Sigmoid colon (tissue), 7 donors: ENCODE data around the gene DMRT2. TPM values are rescaled to one million over a fixed set of nuclear protein-coding genes. Genes with fewer than 3 reads are reported as not detected.

Experiments used
- DNase-seq: peaks from one replicate; pipeline ENCODE4 v3.0.0-alpha.2; 2019
- H3K27ac ChIP-seq, 4 donors: fragments of 200-600 bp; sonication (generic); one replicate each; pipeline ENCODE4 v1.5.1; 2016 to 2019; ENCODE audit warnings: mild to moderate bottlenecking in 1 of 4
- H3K27me3 ChIP-seq, 3 donors: fragments of 200-600 bp; sonication (generic); one replicate each; pipeline ENCODE4 v1.5.1; 2019; ENCODE audit warnings: mild to moderate bottlenecking in 1 of 3
- H3K36me3 ChIP-seq, 4 donors: fragments of 200-600 bp; sonication (generic); one replicate each; pipeline ENCODE4 v1.5.1; 2016 to 2019
- H3K4me1 ChIP-seq, 4 donors: fragments of 200-600 bp; sonication (generic); one replicate each; pipeline ENCODE4 v1.5.1; 2017 to 2019
- H3K4me3 ChIP-seq, 4 donors: fragments of 200-600 bp; sonication (generic); one replicate each; pipeline ENCODE4 v1.5.1; 2017 to 2019; ENCODE audit warnings: mild to moderate bottlenecking in 2 of 4, moderate library complexity in 1 of 4
- H3K9me3 ChIP-seq, 4 donors: fragments of 200-600 bp in 3 of 4; sonication (generic) in 3 of 4; one replicate each; pipeline versions ENCODE4 v1.5.1 to v1.6.1; 2013 to 2019
- CTCF ChIP-seq, 4 experiments: fragments of 450-650 bp in 3 of 4; fragments of 200-600 bp in 1 of 4; IDR thresholded peaks; one replicate each; pipeline ENCODE4 v1.5.1; 2016 to 2019; ENCODE audit warnings: antibody characterized with exemption in 4 of 4, mild to moderate bottlenecking in 3 of 4, moderate library complexity in 2 of 4
- EP300 ChIP-seq, 4 donors: sonication (generic); formaldehyde crosslinking; IDR thresholded peaks; one replicate each; pipeline ENCODE4 v1.6.1; 2017; ENCODE audit warnings: antibody characterized with exemption in 4 of 4
- POLR2A ChIP-seq, 2 donors: fragments of 450-650 bp; IDR thresholded peaks; one replicate each; pipeline ENCODE4 v1.6.1; 2016; ENCODE audit warnings: antibody characterized with exemption in 2 of 2, mild to moderate bottlenecking in 2 of 2, moderate library complexity in 2 of 2
- POLR2AphosphoS5 ChIP-seq, 4 donors: sonication (generic); formaldehyde crosslinking; IDR thresholded peaks; one replicate each; pipeline ENCODE4 v1.6.1; 2017; ENCODE audit warnings: antibody characterized with exemption in 4 of 4
- WGBS, 2 donors: extraction: QIAGEN DNeasy Blood & Tissue Kit; methylation state at CpG; one replicate each; pipeline ENCODE4 v1.1.7; 2013; 5-methylcytosine and 5-hydroxymethylcytosine counted together
- intact Hi-C: fragments of 100-400 bp; cut with DNase I; formaldehyde crosslinking; loops from one replicate; pipeline ENCODE4 v1.15.1; 2023
- polyA plus RNA-seq, 3 donors: library from polyadenylated mRNA; stranded (reverse); fragments of 200-250 nt; gene quantifications; one replicate each; pipeline ENCODE4 v1.2.3, GENCODE V29; 2013
- total RNA-seq, 4 donors: library from RNA; depleted of rRNA; stranded (reverse); fragments of >200 nt; gene quantifications; one replicate each; pipeline ENCODE4 v1.1.0, GENCODE V29; 2016
- donor health status: healthy with polysubstance abuse.
- donor health status: Bipolar disorder and iron deficiency.
- donor health status: healthy.

Gene DMRT2
- total and polyA plus RNA-seq, 7 donors: 0.33 to 5.8 (median 1.9) TPM; not detected in 1

- H3K27me3 ChIP-seq: peaks cover 0 to 44% (median 0%) of the 10 kb centered on the region in 3 donors
- no peak overlapping the region for H3K4me3 ChIP-seq
- H3K9me3 ChIP-seq: peaks cover 0 to 8% (median 4%) of the 10 kb centered on the region in 4 donors
- no peak for DNase-seq
- intact Hi-C loops: no loop called here
- WGBS, 2 donors: 6 to 13% methylated on average over 10 of the region's 10 CpGs
- no peak overlapping the region for H3K27ac ChIP-seq
- no peaks in the 10 kb centered on the region for H3K36me3 ChIP-seq
- H3K4me1 ChIP-seq: no peaks in the 10 kb centered on the region
- TF ChIP-seq POLR2AphosphoS5 (IDR thresholded peaks at IDR 0.05) (no peak), CTCF (IDR thresholded peaks at IDR 0.05) (no peak), EP300 (IDR thresholded peaks at IDR 0.05) (no peak), POLR2A (IDR thresholded peaks at IDR 0.05) (no peak)
These were observed 32.0 kb upstream of the DMRT2 start for GRCh38 chr9:1018121-1018520.

- no peak for DNase-seq
- 89 to 90% methylated on average over 1 of the region's 1 CpG for WGBS, 2 donors
- H3K4me3 ChIP-seq: no peak overlapping the region
- no peaks in the 10 kb centered on the region for H3K36me3 ChIP-seq
- peaks cover 0 to 8% (median 7%) of the 10 kb centered on the region in 4 donors for H3K9me3 ChIP-seq
- H3K4me1 ChIP-seq: no peaks in the 10 kb centered on the region
- H3K27me3 ChIP-seq: peaks cover 0 to 37% (median 0%) of the 10 kb centered on the region in 3 donors
- TF ChIP-seq POLR2A (IDR thresholded peaks at IDR 0.05) (no peak), POLR2AphosphoS5 (IDR thresholded peaks at IDR 0.05) (no peak), CTCF (IDR thresholded peaks at IDR 0.05) (no peak), EP300 (IDR thresholded peaks at IDR 0.05) (no peak)
- intact Hi-C loops: no loop called here
- H3K27ac ChIP-seq: no peak overlapping the region
These were observed 26.0 kb upstream of the DMRT2 start for GRCh38 chr9:1024112-1024511.

GRCh38 chr9:1025131-1025530 lies 25.0 kb upstream of the DMRT2 start:
- no peaks in the 10 kb centered on the region for H3K4me1 ChIP-seq
- intact Hi-C loops: no loop called here
- no peak overlapping the region for H3K27ac ChIP-seq
- H3K27me3 ChIP-seq: peaks cover 0 to 28% (median 0%) of the 10 kb centered on the region in 3 donors
- no peaks in the 10 kb centered on the region for H3K36me3 ChIP-seq
- TF ChIP-seq CTCF (IDR thresholded peaks at IDR 0.05): no peak
- no peak for TF ChIP-seq POLR2A (IDR thresholded peaks at IDR 0.05)
- no peak for TF ChIP-seq EP300 (IDR thresholded peaks at IDR 0.05)
- no peak for TF ChIP-seq POLR2AphosphoS5 (IDR thresholded peaks at IDR 0.05)
- DNase-seq: no peak
- WGBS, 2 donors: 58 to 91% methylated on average over 8 of the region's 8 CpGs
- H3K9me3 ChIP-seq: peaks cover 0 to 8% (median 7%) of the 10 kb centered on the region in 4 donors
- H3K4me3 ChIP-seq: no peak overlapping the region

GRCh38 chr9:1026219-1026618 lies 23.9 kb upstream of the DMRT2 start:
- H3K27me3 ChIP-seq: peaks cover 0 to 19% (median 0%) of the 10 kb centered on the region in 3 donors
- no peak overlapping the region for H3K27ac ChIP-seq
- H3K9me3 ChIP-seq: peaks cover 0 to 8% (median 7%) of the 10 kb centered on the region in 4 donors
- no peaks in the 10 kb centered on the region for H3K36me3 ChIP-seq
- intact Hi-C loops: no loop called here
- H3K4me3 ChIP-seq: no peak overlapping the region
- TF ChIP-seq POLR2A (IDR thresholded peaks at IDR 0.05): no peak
- no peak for TF ChIP-seq CTCF (IDR thresholded peaks at IDR 0.05)
- TF ChIP-seq POLR2AphosphoS5 (IDR thresholded peaks at IDR 0.05): no peak
- no peak for TF ChIP-seq EP300 (IDR thresholded peaks at IDR 0.05)
- no peaks in the 10 kb centered on the region for H3K4me1 ChIP-seq
- DNase-seq: no peak
